Measurements from ENCODE around the gene PCGF2.

GRCh38 chr17:38710604-38710962 lies 37.6 kb downstream of the PCGF2 start:
- TF ChIP-seq POLR2A (IDR thresholded peaks at IDR 0.05; ENCODE audit: low read depth, low read length) (0 out of 2 replicates have a peak, but pooled peaks have one; percentile 11), TAF1 (IDR thresholded peaks at IDR 0.05; ENCODE audit: borderline replicate concordance, low read depth, low read length) (no peak)
